NCI-H1105 treated with DMSO at 0.1 percent for 48 hours (cell line): ENCODE data around the gene ZNF346.
A peak's percentile ranks its signal among the peaks of the same experiment; 100 is the strongest.
"Not testable (repeated sequence)": the region's sequence is repeated elsewhere in the genome, so short reads cannot be mapped to it uniquely, and the experiment has no call there.

Experiments used
- DNase-seq: peaks from one replicate; lab custom pipeline; 2025; lab: John Stamatoyannopoulos, UW

The ZNF346 gene

GRCh38 chr5:177022386-177023302 lies at the start of gene ZNF346:
ZNF346 (plus strand) TSS chr5:177022696; CDS start chr5:177022739, 43 bp downstream.
- peak; percentile 80 for DNase-seq

- no peak for DNase-seq
These were observed 42.8 kb upstream of the ZNF346 start for GRCh38 chr5:176979669-176980068.

GRCh38 chr5:176980818-176981217 lies 41.7 kb upstream of the ZNF346 start:
- no peak for DNase-seq

GRCh38 chr5:176983112-176983511 lies 39.4 kb upstream of the ZNF346 start:
- not testable (repeated sequence) for DNase-seq

GRCh38 chr5:176983593-176983992 lies 38.9 kb upstream of the ZNF346 start:
- DNase-seq = not testable (repeated sequence)

- DNase-seq = not testable (repeated sequence)
These were observed 38.3 kb upstream of the ZNF346 start for GRCh38 chr5:176984176-176984575.

GRCh38 chr5:176985516-176985915 lies 37.0 kb upstream of the ZNF346 start:
- DNase-seq = no peak

- DNase-seq = no peak
These were observed 36.2 kb upstream of the ZNF346 start for GRCh38 chr5:176986280-176986679.

- DNase-seq = no peak
These were observed 34.9 kb upstream of the ZNF346 start for GRCh38 chr5:176987583-176987982.

- DNase-seq = not testable (repeated sequence)
These were observed 29.4 kb upstream of the ZNF346 start for GRCh38 chr5:176993081-176993480.

- no peak for DNase-seq
These were observed 27.9 kb upstream of the ZNF346 start for GRCh38 chr5:176994460-176995121.

- DNase-seq = no peak
These were observed 27.4 kb upstream of the ZNF346 start for GRCh38 chr5:176995122-176995490.

- no peak for DNase-seq
These were observed 26.4 kb upstream of the ZNF346 start for GRCh38 chr5:176995896-176996767.

- no peak for DNase-seq
These were observed 25.7 kb upstream of the ZNF346 start for GRCh38 chr5:176996780-176997179.

- no peak for DNase-seq
These were observed 23.7 kb upstream of the ZNF346 start for GRCh38 chr5:176998828-176999227.

- DNase-seq = not testable (repeated sequence)
These were observed 23.0 kb upstream of the ZNF346 start for GRCh38 chr5:176999526-176999925.

GRCh38 chr5:177003649-177004048 lies 18.8 kb upstream of the ZNF346 start:
- DNase-seq = no peak

- DNase-seq = no peak
These were observed 17.5 kb upstream of the ZNF346 start for GRCh38 chr5:177004961-177005360.

- DNase-seq = peak; percentile 40
These were observed 16.8 kb upstream of the ZNF346 start for GRCh38 chr5:177005619-177006264.

- peak; percentile 74 for DNase-seq
These were observed 16.1 kb upstream of the ZNF346 start, which contains the start of gene UIMC1 for GRCh38 chr5:177006265-177006972. UIMC1 (minus strand) TSS chr5:177006779; CDS start chr5:176982615, 24,164 bp downstream.

GRCh38 chr5:177008716-177009115 lies 13.8 kb upstream of the ZNF346 start:
- DNase-seq = no peak
